Progenitor cell of endocrine pancreas (in vitro differentiated cells): ENCODE results near the gene ELOVL6. TPM values are rescaled to one million over a fixed set of nuclear protein-coding genes. Genes with fewer than 3 reads are reported as not detected.

ENCODE experiments used
- DNase-seq: peaks from one replicate; pipeline ENCODE4 v3.0.0; 2021; ENCODE audit warnings: low spot score; ENCODE audit not compliant: unreplicated experiment
- H3K27ac Mint-ChIP-seq: 2 replicates; pipeline ENCODE4 v1.8.0; 2021; ENCODE audit warnings: mild to moderate bottlenecking, moderate library complexity, mixed read lengths
- H3K27me3 Mint-ChIP-seq: 2 replicates; pipeline ENCODE4 v1.8.0; 2021; ENCODE audit warnings: mixed read lengths
- H3K36me3 Mint-ChIP-seq: 2 replicates; pipeline ENCODE4 v1.8.0; 2022; ENCODE audit warnings: mixed read lengths; ENCODE audit not compliant: insufficient read depth
- H3K4me1 Mint-ChIP-seq: 2 replicates; pipeline ENCODE4 v1.8.0; 2021; ENCODE audit warnings: low read depth, mixed read lengths
- H3K4me3 Mint-ChIP-seq: 2 replicates; pipeline ENCODE4 v1.8.0; 2021; ENCODE audit warnings: low read depth, mild to moderate bottlenecking, moderate library complexity, mixed read lengths
- H3K9me3 Mint-ChIP-seq: 2 replicates; pipeline ENCODE4 v1.8.0; 2021; ENCODE audit warnings: low read depth, mixed read lengths
- total RNA-seq: library from RNA; stranded (reverse); gene quantifications from 2 replicates; pipeline ENCODE4 v1.2.1, GENCODE V29; 2021
- TF ChIP-seq, protein P1 (sequence below): fragments of 200-600 bp; sonication (generic); IDR thresholded peaks from one replicate; pipeline ENCODE4 v1.5.0; 2021; ENCODE audit warnings: antibody characterized with exemption, mild to moderate bottlenecking; ENCODE audit not compliant: unreplicated experiment

ELOVL6 gene
- total RNA-seq, 1 donor from 2014 or later, result 34.3 TPM

DNA sequence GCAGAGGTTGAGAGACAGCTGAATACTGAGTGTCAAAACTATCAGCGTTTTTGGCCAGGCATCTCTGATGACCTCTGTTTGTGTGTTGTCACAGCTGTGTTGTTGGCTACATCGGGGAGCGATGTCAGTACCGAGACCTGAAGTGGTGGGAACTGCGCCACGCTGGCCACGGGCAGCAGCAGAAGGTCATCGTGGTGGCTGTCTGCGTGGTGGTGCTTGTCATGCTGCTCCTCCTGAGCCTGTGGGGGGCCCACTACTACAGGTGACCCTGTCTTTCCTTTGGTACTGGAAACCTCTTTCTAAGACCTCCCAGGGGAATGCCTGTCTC lies 198.9 kb downstream of the ELOVL6 start:
- TF ChIP-seq, protein P1, sequence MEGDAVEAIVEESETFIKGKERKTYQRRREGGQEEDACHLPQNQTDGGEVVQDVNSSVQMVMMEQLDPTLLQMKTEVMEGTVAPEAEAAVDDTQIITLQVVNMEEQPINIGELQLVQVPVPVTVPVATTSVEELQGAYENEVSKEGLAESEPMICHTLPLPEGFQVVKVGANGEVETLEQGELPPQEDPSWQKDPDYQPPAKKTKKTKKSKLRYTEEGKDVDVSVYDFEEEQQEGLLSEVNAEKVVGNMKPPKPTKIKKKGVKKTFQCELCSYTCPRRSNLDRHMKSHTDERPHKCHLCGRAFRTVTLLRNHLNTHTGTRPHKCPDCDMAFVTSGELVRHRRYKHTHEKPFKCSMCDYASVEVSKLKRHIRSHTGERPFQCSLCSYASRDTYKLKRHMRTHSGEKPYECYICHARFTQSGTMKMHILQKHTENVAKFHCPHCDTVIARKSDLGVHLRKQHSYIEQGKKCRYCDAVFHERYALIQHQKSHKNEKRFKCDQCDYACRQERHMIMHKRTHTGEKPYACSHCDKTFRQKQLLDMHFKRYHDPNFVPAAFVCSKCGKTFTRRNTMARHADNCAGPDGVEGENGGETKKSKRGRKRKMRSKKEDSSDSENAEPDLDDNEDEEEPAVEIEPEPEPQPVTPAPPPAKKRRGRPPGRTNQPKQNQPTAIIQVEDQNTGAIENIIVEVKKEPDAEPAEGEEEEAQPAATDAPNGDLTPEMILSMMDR, result no peak
- no peaks in the 10 kb centered on the region for H3K9me3 Mint-ChIP-seq
- H3K4me1 Mint-ChIP-seq, result peaks cover 8% of the 10 kb centered on the region
- peaks cover 2% of the 10 kb centered on the region for H3K27me3 Mint-ChIP-seq
- no peak overlapping the region for H3K4me3 Mint-ChIP-seq
- no peak for DNase-seq
- no peaks in the 10 kb centered on the region for H3K36me3 Mint-ChIP-seq
- no peak overlapping the region for H3K27ac Mint-ChIP-seq

DNA sequence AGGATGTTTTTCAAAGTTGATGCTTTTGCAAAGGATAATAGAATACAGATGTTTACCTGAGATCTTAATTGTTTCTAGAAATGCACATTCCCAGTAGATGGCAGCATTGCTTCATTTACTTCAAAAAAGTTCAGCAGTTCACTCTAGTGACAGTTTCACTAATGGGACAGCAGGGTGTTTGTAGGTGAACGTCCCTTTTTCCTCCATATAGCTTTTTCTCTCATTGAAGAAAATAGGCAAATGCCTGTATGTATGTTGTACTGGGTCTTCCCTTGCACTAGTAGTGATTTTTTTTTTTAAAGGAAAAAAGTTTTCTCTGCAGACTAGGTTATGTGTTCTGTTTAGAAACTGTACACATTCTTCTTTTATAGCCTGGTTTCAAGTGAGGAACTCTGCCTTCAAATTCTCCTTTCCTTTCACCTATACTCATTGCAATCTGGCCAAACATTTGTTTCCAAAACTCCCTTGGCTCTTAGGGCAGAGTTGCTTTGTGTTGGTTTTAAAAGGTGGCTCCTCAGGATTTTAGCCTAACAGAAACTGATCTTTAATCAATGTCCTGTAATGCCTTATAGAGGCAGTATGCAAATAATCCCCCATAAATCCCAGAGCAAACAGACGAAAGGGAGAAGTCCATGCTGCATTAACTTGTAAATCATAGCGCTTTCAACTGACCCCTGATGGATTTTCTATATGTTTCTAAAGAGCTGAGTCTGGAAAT lies 199.4 kb downstream of the ELOVL6 start:
- no peak overlapping the region for H3K4me3 Mint-ChIP-seq
- H3K27ac Mint-ChIP-seq, result no peak overlapping the region
- no peak for DNase-seq
- no peaks in the 10 kb centered on the region for H3K36me3 Mint-ChIP-seq
- peaks cover 8% of the 10 kb centered on the region for H3K4me1 Mint-ChIP-seq
- peaks cover 2% of the 10 kb centered on the region for H3K27me3 Mint-ChIP-seq
- no peaks in the 10 kb centered on the region for H3K9me3 Mint-ChIP-seq
- TF ChIP-seq, protein P1, result peak; percentile 85

DNA sequence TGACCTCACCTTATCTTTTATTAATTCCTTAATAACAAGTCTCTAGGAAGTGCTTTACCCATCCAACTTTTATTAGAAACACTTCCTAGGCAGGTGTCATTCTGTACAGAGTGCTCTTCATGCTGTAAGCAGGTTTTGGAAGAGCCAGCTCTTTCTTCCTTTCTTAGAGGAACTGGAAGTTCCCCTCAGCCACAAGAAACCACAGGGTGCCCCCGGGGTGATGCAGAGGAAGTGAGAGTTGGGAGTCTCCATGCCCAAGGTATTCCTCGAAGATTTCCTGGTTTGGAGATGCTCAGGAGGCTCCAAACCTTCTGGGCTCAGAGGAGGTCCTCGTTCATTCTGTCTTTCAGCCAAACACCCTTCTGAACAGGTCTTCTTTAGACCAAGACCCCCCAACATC lies 201.9 kb downstream of the ELOVL6 start:
- H3K4me3 Mint-ChIP-seq, result no peak overlapping the region
- H3K9me3 Mint-ChIP-seq, result no peaks in the 10 kb centered on the region
- no peaks in the 10 kb centered on the region for H3K36me3 Mint-ChIP-seq
- H3K4me1 Mint-ChIP-seq, result peaks cover 8% of the 10 kb centered on the region
- H3K27ac Mint-ChIP-seq, result no peak overlapping the region
- peaks cover 2% of the 10 kb centered on the region for H3K27me3 Mint-ChIP-seq
- TF ChIP-seq, protein P1, result no peak
- no peak for DNase-seq
